Measurements from ENCODE around the gene EIF3M.

The EIF3M gene

DNA sequence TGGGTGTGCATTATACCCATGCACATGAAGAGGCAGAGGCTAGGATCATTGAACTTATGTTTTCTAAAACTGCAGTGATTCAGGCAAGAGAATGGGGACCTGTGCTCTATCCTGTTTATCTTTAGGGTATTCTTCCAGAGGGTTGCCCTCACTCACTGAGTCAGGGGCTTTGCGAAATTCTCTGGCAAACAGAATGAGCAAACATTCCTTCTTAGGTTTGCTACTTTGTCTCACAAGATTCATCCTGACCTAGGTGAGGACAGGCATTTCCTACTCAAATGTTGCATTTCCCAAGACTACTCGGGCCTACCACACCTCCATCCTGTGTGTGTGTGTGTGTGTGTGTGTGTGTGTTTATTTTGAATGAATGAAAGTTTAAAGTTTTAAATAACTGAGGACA, 2.7 kb upstream of the EIF3M start:
- DNase-seq (no peak), ATAC-seq (ENCODE audit: insufficient read depth, low read depth) (no peak)
- H3K9ac ChIP-seq (ENCODE audit: low read depth, low read length): no peak overlapping the region
- peaks cover 31% of the 10 kb centered on the region for H3K79me2 ChIP-seq (ENCODE audit: insufficient read depth, low read length)
- H3K4me1 ChIP-seq (ENCODE audit: insufficient read depth, low read length): peaks cover 27% of the 10 kb centered on the region
- peaks cover 15% of the 10 kb centered on the region; the same call in 1 of the 2 replicates for H4K20me1 ChIP-seq (ENCODE audit: insufficient read depth, low read length)
- no peaks in the 10 kb centered on the region for H3K27me3 ChIP-seq (ENCODE audit: insufficient read depth, low read length, poor library complexity)
- H3K4me2 ChIP-seq (ENCODE audit: insufficient read depth, low read length): no peak overlapping the region
- peak overlapping the region; percentile 46; the same call in 1 of the 2 replicates for H3K27ac ChIP-seq (ENCODE audit: low read length)
- no peak for TF ChIP-seq EZH2 (IDR thresholded peaks at IDR 0.05; ENCODE audit: borderline replicate concordance, low read depth, low read length, severe bottlenecking)
- TF ChIP-seq, protein P1, sequence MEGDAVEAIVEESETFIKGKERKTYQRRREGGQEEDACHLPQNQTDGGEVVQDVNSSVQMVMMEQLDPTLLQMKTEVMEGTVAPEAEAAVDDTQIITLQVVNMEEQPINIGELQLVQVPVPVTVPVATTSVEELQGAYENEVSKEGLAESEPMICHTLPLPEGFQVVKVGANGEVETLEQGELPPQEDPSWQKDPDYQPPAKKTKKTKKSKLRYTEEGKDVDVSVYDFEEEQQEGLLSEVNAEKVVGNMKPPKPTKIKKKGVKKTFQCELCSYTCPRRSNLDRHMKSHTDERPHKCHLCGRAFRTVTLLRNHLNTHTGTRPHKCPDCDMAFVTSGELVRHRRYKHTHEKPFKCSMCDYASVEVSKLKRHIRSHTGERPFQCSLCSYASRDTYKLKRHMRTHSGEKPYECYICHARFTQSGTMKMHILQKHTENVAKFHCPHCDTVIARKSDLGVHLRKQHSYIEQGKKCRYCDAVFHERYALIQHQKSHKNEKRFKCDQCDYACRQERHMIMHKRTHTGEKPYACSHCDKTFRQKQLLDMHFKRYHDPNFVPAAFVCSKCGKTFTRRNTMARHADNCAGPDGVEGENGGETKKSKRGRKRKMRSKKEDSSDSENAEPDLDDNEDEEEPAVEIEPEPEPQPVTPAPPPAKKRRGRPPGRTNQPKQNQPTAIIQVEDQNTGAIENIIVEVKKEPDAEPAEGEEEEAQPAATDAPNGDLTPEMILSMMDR (IDR thresholded peaks at IDR 0.05; ENCODE audit: borderline replicate concordance, extremely low read depth, low read length, poor library complexity, severe bottlenecking): no peak
- peaks cover 11% of the 10 kb centered on the region for H3K36me3 ChIP-seq (ENCODE audit: insufficient read depth, low read length)
- peak overlapping the region; percentile 56 for H2AFZ ChIP-seq (ENCODE audit: low read depth, low read length)
- H3K9me3 ChIP-seq (ENCODE audit: insufficient read depth, low read length, severe bottlenecking): no peaks in the 10 kb centered on the region
- H3K4me3 ChIP-seq (ENCODE audit: low read depth in 1 of 2, low read length in 2 of 2): no peak overlapping the region

DNA sequence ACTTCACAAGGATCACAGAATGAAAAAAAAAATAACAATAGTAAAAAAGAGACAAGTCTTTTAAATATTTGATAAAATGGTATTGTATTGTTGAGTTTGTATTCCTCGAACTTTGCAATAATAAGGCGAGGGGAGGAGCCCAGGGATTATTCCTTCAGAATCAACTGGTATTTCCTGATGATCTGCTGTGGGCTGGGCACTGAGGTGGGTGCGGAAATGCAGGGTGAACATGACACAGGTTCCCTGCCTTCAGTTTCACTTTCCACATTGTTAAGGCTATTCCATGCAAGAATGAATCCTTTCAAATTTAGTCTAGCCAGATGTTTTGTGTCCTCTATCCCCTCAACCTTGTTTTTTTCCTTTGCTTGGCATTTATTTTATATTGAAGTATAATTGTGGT, 2.1 kb upstream of the EIF3M start:
- H3K9me3 ChIP-seq (ENCODE audit: insufficient read depth, low read length, severe bottlenecking): no peaks in the 10 kb centered on the region
- no peak overlapping the region for H2AFZ ChIP-seq (ENCODE audit: low read depth, low read length)
- H3K36me3 ChIP-seq (ENCODE audit: insufficient read depth, low read length): peaks cover 17% of the 10 kb centered on the region
- H3K4me3 ChIP-seq (ENCODE audit: low read depth in 1 of 2, low read length in 2 of 2): no peak overlapping the region
- DNase-seq: no peak
- no peak for TF ChIP-seq EZH2 (IDR thresholded peaks at IDR 0.05; ENCODE audit: borderline replicate concordance, low read depth, low read length, severe bottlenecking)
- TF ChIP-seq, protein P1 (IDR thresholded peaks at IDR 0.05; ENCODE audit: borderline replicate concordance, extremely low read depth, low read length, poor library complexity, severe bottlenecking): no peak
- H4K20me1 ChIP-seq (ENCODE audit: insufficient read depth, low read length): peaks cover 21% of the 10 kb centered on the region; the same call in 1 of the 2 replicates
- H3K9ac ChIP-seq (ENCODE audit: low read depth, low read length): no peak overlapping the region
- peaks cover 33% of the 10 kb centered on the region for H3K4me1 ChIP-seq (ENCODE audit: insufficient read depth, low read length)
- no peak for ATAC-seq (ENCODE audit: insufficient read depth, low read depth)
- H3K27ac ChIP-seq (ENCODE audit: low read length): no peak overlapping the region
- no peak overlapping the region for H3K4me2 ChIP-seq (ENCODE audit: insufficient read depth, low read length)
- peaks cover 37% of the 10 kb centered on the region for H3K79me2 ChIP-seq (ENCODE audit: insufficient read depth, low read length)
- H3K27me3 ChIP-seq (ENCODE audit: insufficient read depth, low read length, poor library complexity): no peaks in the 10 kb centered on the region

DNA sequence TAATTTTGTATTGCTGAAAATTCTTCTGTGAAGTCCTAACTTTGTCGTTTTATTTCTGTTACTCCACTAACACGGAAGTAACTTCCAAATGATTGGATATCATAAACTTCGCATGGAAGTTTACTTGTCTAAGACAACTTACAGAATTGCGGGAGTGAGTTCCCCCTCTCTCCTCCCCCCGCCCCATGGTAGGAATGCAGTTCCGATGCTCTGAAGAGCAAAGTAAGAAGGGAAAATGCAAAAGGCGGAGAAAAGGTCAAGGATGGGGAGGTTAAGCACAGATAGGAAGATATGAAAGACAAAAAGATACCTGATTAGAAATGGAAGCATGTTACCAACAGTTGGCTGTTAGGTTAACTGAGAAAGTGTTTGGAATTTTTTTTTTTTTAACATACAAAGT, 1.3 kb downstream of the EIF3M start:
- Histone ChIP-seq H3K4me2 (ENCODE audit: insufficient read depth, low read length) (peak overlapping the region; percentile 78), H3K79me2 (ENCODE audit: insufficient read depth, low read length) (peaks cover 70% of the 10 kb centered on the region), H3K9me3 (ENCODE audit: insufficient read depth, low read length, severe bottlenecking) (no peaks in the 10 kb centered on the region), H3K27ac (ENCODE audit: low read length) (peak overlapping the region; percentile 97), H3K4me3 (ENCODE audit: low read depth in 1 of 2, low read length in 2 of 2) (peak overlapping the region; percentile 84 to 95), H2AFZ (ENCODE audit: low read depth, low read length) (no peak overlapping the region), H4K20me1 (ENCODE audit: insufficient read depth, low read length) (peaks cover 49% of the 10 kb centered on the region), H3K36me3 (ENCODE audit: insufficient read depth, low read length) (peaks cover 49% of the 10 kb centered on the region), H3K9ac (ENCODE audit: low read depth, low read length) (peak overlapping the region; percentile 93), H3K4me1 (ENCODE audit: insufficient read depth, low read length) (peaks cover 55% of the 10 kb centered on the region), H3K27me3 (ENCODE audit: insufficient read depth, low read length, poor library complexity) (no peaks in the 10 kb centered on the region)
- TF ChIP-seq, protein P1 (IDR thresholded peaks at IDR 0.05; ENCODE audit: borderline replicate concordance, extremely low read depth, low read length, poor library complexity, severe bottlenecking): no peak
- no peak for TF ChIP-seq EZH2 (IDR thresholded peaks at IDR 0.05; ENCODE audit: borderline replicate concordance, low read depth, low read length, severe bottlenecking)
- DNase-seq: no peak
- ATAC-seq (ENCODE audit: insufficient read depth, low read depth): no peak
